GM20431 (cell line): Measurements from ENCODE around the gene DPM2.

Source experiments
- in situ Hi-C: fragments of 300-500 bp; cut with MseI, MboI; formaldehyde crosslinking; loops from one replicate; pipeline ENCODE4 v1.15.0; 2020; ENCODE audit warnings: low sequenced_read_pairs; ENCODE audit not compliant: unreplicated experiment

DPM2 gene, protein sequence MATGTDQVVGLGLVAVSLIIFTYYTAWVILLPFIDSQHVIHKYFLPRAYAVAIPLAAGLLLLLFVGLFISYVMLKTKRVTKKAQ

DNA sequence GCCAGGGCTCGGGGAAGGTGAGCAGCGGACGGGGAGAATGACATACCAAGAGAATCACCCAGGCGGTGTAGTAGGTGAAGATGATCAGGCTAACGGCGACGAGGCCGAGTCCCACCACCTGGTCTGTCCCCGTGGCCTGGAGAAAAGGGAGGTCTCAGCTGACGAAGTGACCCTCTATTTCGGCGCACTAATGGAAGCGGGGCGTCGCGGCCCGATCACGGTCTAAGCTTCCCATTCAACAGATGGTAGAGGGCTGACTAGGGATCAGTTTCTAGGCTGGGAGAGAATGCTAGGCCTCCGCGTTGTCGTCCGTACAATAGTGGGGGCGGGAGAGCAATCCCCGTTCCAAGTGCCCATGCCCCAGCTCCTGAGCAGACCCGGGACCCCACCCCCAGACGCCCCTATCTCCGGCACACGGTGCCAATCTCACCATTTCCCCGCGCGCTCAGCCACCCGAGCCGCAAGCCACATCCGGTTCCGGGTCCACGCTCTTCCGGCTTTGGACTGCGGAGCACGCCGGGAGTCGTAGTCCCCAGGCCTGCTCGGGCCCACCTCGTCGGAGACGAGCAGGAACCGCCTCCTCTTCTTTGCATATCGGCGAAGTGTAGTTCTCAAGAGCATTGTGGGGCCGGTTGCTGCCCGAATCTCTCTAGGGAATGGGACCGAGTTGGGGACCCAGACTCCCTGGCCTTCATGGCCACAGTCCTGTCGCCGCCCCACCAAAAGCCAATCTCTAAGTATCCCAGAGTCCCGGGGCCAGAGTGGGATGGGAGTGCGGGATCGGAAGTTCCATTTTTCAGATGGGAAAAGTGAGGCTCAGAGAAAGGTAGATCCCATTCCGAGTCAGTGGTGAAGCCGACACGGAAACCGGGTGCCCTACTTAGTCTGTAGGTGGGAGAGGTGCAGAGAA, at the start of gene DPM2:
Gene DPM2 (minus strand): TSS at position 467 of the 910 bp plus-strand sequence. CDS start 34 bp downstream, at position 433.
- in situ Hi-C loops, result no loop called here

DNA sequence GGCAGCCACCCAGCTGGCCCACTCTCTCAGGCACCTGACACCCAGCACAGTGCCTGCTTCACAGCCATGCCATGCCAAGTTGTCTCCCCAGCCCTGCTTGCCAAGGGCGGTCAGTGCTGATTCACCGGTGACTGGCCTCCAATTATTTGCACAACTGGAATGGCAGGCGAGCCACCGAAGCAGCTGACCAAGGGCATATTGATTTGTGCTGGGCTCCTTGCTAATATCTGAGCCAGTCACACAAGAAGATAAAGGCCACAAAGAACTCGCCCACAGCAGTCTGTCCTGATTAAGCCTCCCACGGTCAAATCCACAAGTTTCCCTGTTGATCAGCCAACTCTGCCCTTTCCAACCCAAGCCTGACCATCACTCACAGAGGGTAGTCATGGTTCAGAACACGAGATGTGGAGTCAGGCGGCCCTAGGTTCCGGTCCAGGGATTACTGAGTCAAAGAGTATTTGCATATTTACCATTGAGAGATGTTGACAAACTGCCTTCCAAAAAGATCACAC, 49.5 kb upstream of the DPM2 start:
- in situ Hi-C loops, result no loop called here

DNA sequence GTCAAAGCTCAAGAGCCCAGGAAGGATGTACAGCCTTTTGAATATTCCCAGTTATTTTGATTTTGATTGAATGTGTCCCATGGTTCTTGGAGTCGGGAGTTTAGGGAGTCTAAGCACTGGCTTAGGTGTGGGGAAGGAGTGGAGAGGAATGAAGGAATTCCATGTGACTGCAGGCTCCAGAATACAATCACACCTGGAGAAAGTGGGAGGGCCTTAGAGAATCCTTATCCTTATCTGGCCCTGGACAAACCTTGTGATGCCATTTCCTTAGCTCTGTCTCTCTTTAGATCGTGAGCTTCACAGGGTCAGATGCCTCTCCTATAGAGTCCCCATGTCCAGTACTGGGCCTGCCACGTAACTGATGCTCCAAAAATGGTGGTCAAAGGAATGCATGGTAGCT, 47.4 kb upstream of the DPM2 start:
- in situ Hi-C loops, result no loop called here

DNA sequence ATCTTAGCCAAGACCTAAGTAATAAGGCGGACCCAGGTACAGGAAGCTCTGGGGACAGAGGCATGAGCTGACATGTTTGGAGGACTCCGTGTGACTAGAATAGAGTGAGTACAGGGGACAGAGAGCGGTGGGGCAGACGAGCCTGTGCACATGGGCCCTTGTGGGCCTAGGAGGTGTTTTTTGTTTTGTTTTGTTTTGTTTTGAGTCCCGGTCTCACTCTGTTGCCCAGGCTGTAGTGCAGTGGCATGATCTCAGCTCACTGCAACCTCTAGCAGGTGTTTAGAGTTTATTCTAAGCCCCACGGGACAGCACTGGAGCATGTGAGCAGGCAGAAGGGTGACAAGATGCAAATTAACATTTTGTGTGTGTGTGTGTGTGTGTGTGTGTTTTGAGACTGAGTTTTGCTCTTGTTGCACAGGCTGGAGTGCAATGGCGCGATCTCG, 46.2 kb upstream of the DPM2 start:
- in situ Hi-C loops, result no loop called here

DNA sequence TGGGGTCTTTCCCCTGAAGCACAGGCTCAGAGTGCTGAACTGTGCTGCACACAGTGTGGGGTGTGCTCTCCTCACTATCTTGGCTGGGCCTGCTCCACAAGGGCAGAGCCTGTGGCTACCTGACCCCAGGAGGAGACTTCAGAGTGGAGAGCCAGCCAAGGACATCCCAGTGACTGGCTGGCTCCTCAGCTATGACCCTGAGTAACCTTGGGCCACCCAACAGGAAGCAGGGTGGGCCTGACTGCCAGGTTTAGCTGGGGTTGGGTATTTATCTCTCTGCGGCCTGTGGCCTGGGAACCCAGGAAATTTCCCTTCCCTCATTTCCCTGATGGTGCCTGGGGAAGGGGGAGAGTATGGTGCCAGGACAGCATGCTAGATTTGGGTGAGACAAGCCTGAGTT, 45.3 kb upstream of the DPM2 start:
- in situ Hi-C loops, result no loop called here

DNA sequence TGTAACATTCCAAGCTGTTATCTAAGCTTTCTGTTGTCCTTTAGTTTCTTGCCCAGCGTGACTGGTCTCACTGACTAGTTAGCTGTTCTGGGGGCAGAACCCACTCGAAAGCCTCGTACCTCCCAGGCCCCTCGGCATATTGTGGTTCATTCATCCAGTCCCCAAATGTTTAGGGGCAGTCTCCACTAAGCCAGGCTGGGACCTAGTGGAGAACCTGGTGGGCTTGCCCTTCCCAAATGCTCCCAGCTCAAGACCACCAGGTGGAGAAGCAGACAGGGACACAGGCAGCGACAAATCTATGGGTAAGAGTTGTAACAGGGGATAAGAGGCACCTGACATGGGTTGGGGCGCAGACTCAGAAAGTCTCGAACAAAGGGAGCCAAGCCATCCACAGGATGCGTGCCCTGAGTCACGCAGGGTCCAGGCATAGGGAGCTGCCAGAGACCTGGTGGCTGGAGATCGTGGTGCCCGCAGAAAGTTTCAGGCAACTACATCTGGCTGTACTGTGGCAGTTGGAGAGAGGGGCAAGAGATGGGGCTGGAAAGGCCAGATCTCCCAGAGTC, 44.0 kb upstream of the DPM2 start:
- in situ Hi-C loops, result no loop called here

DNA sequence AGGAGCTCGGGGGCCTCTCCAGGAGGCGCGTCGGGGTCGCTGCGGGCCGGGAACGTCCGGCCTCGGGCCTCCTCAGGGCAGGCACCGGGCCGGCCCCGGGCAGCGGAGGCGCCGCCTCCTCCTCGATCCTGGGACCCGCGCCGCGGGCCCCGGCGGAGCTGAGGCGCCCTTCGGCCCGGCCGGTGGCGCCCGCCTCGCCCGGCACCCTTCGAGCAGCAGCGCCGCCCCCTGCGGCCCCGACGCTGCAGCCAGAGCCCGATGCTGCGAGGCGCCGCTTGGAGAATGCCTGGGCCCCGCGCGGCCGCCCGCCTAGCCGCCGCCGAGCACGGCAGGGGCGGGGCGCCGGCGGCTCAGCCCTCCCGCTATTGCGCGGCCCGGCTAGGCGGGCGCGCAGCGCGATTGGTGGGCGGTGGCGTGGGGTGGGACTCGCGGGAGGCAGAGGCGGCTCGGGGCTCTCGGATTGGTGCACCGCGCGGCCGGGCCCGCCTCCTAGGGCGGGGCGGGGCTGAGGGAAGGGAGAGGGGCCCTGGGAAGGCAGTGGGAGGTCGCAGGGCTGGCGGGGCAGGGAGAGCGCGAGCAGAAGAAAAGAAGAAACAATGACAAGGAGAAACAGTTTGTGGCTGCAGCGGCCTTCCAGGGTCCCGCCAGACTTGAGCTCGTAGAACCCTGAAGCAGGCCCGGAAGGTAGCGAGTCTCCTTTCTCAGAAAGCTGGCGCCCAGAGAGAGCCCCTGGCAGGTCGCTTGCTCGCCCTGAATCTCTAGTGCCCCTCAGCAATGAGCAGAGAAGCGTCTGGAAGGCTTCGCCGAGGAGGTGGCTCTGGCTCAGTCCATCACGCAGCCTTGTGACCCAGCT, 43.3 kb upstream of the DPM2 start, which contains the start of gene EEIG1:
Gene EEIG1 (minus strand): TSS at position 284 of the 853 bp plus-strand sequence. CDS start 852 bp downstream, outside the sequence.
- in situ Hi-C loops, result no loop called here

DNA sequence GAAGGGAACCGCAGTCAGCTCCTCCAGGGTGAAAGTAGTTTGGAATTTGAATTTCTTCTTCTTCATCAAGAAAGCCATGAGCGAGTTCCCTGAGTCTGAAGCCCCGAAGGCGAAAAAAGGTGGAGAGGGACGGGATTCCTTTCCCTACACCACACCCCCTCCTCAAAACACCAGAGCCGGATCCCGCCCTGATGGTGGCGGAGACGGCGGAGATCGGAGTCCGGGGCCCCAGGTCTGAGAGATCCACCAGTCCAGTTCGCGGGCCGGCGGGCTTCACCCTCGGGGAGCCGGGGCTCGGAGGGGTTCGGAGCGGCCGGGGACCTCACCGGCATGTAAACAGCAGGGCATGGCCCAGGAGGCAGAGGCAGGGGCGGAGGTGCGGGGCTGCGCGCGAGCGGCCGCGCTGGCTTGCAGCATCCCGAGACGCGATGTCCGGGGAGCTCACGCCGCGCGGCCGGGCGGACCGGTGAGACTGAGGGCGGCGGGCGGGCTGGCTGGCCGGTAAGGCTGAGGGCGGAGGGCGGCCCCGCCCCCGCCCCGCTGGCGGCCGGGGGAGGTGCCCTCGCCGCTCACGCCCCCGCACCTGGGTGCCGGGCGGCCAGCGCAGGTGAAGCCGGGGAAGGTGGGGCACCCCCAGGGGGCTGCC, 42.5 kb upstream of the DPM2 start:
- in situ Hi-C loops, result no loop called here

DNA sequence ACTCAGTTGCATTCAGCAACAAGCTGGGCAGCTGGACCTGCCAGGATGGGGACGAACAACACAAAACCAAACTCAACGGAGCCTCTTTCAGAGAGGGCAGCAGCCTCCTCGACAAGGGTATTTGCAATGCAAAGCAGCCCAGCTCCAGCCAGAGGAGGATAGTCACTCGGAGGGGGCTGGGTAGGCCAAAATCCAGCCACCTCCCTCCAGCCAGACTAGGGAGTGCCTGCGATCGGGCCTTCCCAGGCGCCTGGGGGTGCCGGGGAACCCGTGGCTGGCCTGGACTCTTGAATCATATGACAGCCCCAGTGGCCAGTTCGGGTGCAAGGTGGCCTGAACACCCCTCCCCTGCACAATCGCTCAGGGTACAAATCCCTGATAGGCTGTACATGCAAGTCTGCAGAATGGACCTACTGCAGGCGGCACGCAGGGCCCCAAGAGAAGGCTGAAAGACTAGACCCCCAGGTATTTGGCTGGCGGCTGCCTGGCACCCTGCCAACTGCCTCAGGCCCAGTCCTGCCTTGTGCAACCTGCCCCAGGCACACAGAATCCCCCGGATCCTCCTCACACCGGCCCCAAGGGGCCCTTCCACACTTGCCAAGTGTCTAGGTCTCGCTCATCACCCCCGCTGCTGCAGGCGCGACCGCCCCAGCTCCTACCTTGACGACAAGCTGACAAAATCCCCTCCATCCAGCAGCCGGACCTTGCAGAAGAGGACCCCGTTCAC, 41.8 kb upstream of the DPM2 start:
- in situ Hi-C loops, result no loop called here

DNA sequence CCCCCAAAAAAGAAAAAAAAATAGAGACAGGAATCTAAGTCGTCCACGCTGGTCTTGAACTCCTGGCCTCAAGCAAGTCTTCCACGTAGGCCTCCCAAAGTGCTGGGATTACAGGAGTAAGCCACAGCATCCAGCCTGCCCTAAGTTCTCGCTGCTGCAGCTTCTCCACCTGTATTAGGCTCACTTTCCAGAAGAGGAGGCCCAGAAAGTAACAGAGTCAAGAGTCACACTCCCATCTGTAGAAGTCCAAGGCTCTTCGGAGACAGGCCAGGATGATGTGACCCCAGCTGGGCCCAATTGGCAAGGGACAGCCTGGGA, 41.3 kb upstream of the DPM2 start:
- in situ Hi-C loops, result no loop called here

DNA sequence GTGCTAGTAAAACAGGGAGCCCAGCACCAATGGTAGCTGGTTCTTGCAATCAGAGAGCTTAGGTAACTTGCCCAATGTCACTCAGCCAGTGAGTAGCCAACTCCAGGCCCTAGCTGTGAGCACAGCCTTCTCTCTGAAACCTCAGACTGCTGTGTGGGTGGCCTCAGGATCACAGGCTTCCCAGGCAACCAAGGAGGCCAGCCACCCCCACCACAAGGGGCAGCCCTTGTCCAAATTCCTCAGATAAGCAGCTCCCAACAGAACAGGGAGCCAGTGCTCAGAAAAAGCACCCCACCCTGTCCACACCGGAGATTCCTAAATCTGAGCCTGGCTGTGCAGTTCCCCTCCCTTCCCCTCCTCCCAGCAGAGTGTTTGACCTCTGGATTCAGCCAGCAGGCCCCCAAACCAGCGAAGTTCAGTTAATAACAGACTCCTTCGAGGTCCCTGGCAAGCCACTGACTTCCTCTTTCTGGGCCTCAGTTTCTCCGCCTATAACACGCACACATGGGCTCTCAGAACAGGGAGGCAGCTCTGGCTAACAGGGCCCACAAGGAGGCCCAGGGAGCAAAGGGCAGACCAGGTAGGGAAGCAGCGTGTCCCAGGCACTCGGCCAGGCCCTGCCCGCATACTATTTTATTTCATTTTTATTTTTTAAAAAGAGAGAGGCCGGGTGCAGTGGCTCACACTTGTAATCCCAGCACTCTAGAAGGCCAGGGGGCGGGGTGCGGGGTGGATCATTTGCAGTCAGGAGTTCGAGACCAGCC, 40.4 kb upstream of the DPM2 start:
- in situ Hi-C loops, result no loop called here

DNA sequence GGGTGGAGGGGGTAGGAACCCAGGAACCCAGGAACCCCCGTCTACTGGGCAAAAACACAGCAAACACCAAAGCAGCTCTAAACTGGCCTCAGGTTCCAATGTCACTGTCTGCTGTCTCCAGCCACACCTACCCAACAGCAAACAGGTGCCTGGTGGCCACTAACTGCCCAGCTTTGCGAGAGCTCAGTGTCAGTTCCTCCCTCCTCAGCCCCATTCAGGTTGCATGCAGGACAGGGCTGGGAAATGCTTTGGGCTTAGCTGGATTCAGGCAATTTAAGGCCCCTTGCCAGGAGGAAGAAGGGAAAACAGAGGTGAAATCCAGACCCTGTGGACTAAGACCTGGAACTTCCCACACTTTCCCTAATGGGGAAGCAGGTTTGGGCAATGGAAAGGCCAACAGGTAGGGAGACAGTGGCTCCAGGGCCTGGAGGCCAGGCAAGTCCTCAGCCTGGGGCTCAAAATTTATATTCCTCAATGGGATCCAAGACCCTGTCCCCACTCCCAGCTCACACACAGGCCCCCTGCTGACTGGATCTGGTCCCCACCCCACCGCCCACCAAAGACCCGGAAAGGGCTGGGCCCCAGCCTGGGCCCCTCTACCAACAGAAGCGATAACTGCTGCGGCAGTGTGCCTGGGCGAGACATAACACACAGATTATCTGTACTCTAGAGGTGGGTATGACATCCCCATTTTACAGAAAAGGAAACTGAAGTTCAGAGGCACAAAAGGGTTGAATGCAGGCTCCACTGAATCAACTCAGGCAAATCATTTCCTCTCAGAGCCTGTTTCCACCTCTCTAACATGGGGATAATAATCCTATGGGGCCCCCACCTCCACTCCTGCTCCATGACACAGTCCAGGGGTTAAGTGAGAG, 39.6 kb upstream of the DPM2 start:
- in situ Hi-C loops, result no loop called here

DNA sequence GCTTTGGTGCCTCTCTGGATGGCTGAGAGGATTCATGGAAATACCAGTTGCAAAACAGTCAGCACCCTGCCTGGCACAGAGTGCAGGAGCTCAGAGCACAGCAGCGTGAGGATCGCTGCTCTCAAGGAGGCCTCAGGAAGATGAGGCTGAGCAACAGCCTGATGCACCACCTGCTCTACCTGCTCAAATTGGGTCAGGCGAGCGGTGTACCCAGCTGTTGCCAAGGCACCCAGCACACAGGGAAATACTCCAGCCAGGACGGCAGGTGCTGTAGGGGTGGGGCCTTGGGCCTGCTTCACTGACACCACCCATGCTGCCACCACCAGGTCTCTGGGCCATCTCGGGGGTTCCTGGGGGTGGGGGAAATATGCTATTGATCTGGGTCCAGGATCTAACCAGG, 38.8 kb upstream of the DPM2 start:
- in situ Hi-C loops, result no loop called here

DNA sequence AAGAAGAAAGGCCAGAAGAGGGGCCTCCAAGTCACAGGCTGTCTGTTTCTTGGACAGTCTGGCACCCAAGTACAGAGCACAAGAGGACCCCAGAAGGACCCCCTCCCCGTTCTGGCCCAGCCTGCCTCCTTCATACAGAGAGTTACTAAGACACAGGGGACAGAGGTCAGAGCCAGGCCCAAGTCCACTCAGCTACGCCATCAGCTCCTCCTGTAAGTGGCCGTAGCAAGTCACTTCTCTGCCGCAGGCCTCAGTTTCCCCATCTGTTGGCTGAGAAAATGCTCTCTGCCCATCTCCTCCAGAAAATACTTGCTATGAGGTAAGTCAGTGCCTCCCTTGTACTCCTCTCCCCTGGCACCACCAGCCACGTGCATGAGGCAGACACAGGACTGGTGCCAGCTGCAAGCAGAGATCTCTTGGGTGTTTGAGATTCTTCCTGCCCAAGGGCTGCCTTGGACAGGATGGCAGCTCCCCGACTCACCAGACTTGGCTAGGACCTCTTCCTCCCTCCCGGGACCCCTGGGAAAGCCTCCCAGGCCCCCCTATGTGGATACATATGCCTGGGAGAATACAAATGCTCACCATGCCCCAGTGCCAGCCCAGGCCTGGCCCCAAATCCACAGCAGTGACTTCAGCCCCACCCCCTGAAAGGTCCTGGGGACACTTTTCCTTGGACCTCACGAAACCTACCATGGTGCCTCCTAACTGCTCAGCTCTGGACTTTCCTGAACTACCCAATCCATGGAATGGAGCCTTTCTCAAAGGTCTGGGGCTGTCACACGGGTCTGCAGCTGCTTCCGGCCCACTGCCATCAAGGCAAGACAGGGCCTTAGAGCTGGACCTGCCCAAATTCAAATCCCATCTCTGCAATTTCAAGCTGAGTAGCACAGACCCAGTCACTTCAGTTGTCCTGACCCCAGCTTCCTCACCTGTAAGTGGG, 38.0 kb upstream of the DPM2 start:
- in situ Hi-C loops, result no loop called here

DNA sequence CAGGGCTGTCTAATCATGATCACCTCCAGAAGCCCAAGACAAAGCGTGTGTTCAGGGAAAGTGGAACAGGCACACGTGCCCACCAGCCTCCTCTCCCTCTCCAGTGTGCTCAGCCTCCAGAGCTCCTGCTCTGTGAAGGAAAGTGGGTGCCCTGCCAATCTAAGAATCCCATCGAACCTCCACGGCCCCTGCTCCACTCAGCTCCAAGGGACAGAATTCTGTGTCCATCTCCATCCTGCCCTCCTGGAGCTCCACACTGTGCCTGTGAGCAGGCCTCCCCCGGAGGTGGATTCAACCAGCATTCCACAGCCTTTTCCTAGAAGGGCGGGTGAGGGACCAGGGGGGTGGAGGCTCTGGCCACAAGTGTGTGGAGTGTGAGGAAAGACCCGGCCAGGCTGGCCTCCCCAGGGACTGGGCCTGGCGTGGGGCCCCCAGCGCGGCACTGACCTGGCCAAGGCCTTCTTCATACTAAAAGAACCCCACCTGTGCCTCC, 37.2 kb upstream of the DPM2 start:
- in situ Hi-C loops, result no loop called here

DNA sequence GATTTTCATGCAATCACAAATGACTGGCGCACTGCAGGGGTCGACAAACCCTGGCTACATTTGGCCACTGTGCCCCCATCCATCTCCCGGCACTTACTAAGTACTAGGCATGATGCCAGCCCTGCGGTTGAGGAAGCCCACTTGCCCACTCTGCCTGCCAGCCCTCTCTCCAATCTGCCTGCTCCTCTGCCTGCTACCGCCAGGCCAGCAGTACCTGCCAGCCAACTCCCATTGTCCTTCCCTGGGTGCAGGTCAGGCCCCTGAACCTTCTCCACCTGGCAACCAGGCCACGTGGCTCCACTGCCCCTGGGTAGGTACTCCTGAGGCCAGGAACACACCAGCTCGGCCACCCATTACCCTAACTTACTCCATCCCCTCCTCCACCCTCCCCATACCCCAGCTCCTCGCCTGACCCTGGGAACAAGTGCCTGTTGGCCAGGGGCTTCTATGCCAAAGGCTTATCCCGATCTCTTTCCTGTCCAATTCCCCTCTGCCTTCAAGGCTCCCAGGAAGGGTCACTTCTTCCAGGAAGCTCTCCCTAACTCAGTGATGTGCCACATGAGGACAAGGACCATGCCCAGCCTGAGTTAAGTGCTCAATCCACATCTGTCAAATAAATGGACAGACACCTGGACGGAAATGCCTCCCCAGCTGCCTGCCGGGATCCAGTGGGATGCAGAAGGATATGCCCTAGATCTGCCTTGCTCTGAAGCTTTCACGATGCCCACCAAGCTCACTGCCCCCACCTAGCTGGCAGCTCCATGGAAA, 36.5 kb upstream of the DPM2 start:
- in situ Hi-C loops, result no loop called here
